Activated T-helper 1 cell treated with anti-CD3 and anti-CD28 coated beads, Interleukin-12 subunit alpha, Interleukin-12 subunit beta, Interleukin-2, Interleukin-4 antibody, amounts not matched to agents 30 ng/mL and 10 ng/mL and 1 ng/mL, durations not matched to agents 14 hours and 24 hours and 36 hours (primary cell): ENCODE measurements around the gene FAM171A1. TPM values are rescaled to one million over a fixed set of nuclear protein-coding genes. Genes with fewer than 3 reads are reported as not detected.
"Not testable (repeated sequence)": the region's sequence is repeated elsewhere in the genome, so short reads cannot be mapped to it uniquely, and the experiment has no call there.

Experiments
- DNase-seq: peaks from one replicate; pipeline ENCODE4 v3.0.0; 2021; ENCODE audit warnings: low spot score
- H3K27ac Mint-ChIP-seq: one replicate; pipeline ENCODE4 v1.8.0; 2021; ENCODE audit warnings: mild to moderate bottlenecking, mixed read lengths
- H3K27me3 Mint-ChIP-seq: one replicate; pipeline ENCODE4 v1.8.0; 2022; ENCODE audit warnings: mild to moderate bottlenecking, moderate library complexity, mixed read lengths; ENCODE audit not compliant: insufficient read depth
- H3K36me3 Mint-ChIP-seq: one replicate; pipeline ENCODE4 v1.8.0; 2021; ENCODE audit warnings: low read depth, mixed read lengths
- H3K4me1 Mint-ChIP-seq: one replicate; pipeline ENCODE4 v1.8.0; 2021; ENCODE audit warnings: low read depth, mixed read lengths
- H3K4me3 Mint-ChIP-seq: one replicate; pipeline ENCODE4 v1.8.0; 2021; ENCODE audit warnings: mild to moderate bottlenecking, moderate library complexity, mixed read lengths
- H3K9me3 Mint-ChIP-seq: one replicate; pipeline ENCODE4 v1.8.0; 2021; ENCODE audit warnings: mixed read lengths
- intact Hi-C: fragments of 100-400 bp; cut with micrococcal nuclease; formaldehyde crosslinking; loops from one replicate; pipeline ENCODE4 v1.15.1; 2024
- total RNA-seq: library from RNA; stranded (reverse); gene quantifications from 2 replicates; pipeline ENCODE4 v1.2.3, GENCODE V29; 2022

FAM171A1 gene
- total RNA-seq, 1 donor from 2014 or later, result 0.96 TPM

- Mint-ChIP-seq H3K36me3 (no peaks in the 10 kb centered on the region), H3K27ac (no peak overlapping the region), H3K9me3 (no peaks in the 10 kb centered on the region), H3K27me3 (peaks cover 6% of the 10 kb centered on the region), H3K4me1 (no peaks in the 10 kb centered on the region), H3K4me3 (no peak overlapping the region)
- intact Hi-C loops, result no loop called here
- DNase-seq, result no peak
Measured at GRCh38 chr10:15333909-15334649, 37.0 kb downstream of the FAM171A1 start.

- DNase-seq, intact Hi-C loops, H3K27me3 Mint-ChIP-seq, H3K36me3 Mint-ChIP-seq, H3K4me1 Mint-ChIP-seq, H3K27ac Mint-ChIP-seq, H3K4me3 Mint-ChIP-seq, H3K9me3 Mint-ChIP-seq: not testable (repeated sequence)
Measured at GRCh38 chr10:15333181-15333580, 37.9 kb downstream of the FAM171A1 start.

- no peaks in the 10 kb centered on the region for H3K27me3 Mint-ChIP-seq
- H3K36me3 Mint-ChIP-seq, result no peaks in the 10 kb centered on the region
- H3K9me3 Mint-ChIP-seq, result no peaks in the 10 kb centered on the region
- intact Hi-C loops, result no loop called here
- H3K4me1 Mint-ChIP-seq, result no peaks in the 10 kb centered on the region
- no peak for DNase-seq
- no peak overlapping the region for H3K27ac Mint-ChIP-seq
- no peak overlapping the region for H3K4me3 Mint-ChIP-seq
Measured at GRCh38 chr10:15331461-15331860, 39.6 kb downstream of the FAM171A1 start.

- H3K9me3 Mint-ChIP-seq, result peaks cover 4% of the 10 kb centered on the region
- H3K27ac Mint-ChIP-seq, result no peak overlapping the region
- H3K4me1 Mint-ChIP-seq, result peaks cover 9% of the 10 kb centered on the region
- H3K36me3 Mint-ChIP-seq, result no peaks in the 10 kb centered on the region
- DNase-seq, result no peak
- no peak overlapping the region for H3K4me3 Mint-ChIP-seq
- H3K27me3 Mint-ChIP-seq, result no peaks in the 10 kb centered on the region
- intact Hi-C loops, result no loop called here
Measured at GRCh38 chr10:15329437-15329836, 41.7 kb downstream of the FAM171A1 start.

DNA sequence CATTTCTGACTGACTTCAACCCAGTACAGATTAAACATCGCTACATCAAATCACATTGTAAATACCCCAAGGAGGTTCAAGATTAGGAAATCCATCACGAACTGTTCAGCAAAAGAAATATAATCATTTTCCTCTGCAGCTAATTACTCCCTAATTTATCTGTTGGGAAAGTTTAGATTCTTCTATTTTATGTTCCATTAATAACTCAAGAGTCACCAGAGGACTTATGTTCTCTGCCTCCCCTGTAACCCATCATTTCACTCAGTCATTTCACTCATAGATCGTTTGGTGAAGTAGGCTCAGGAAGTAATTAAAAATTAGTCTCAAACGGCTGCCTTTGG is 45.2 kb downstream of the FAM171A1 start:
- Mint-ChIP-seq H3K27me3 (peaks cover under 1% of the 10 kb centered on the region), H3K4me1 (peaks cover 11% of the 10 kb centered on the region), H3K27ac (no peak overlapping the region)

DNA sequence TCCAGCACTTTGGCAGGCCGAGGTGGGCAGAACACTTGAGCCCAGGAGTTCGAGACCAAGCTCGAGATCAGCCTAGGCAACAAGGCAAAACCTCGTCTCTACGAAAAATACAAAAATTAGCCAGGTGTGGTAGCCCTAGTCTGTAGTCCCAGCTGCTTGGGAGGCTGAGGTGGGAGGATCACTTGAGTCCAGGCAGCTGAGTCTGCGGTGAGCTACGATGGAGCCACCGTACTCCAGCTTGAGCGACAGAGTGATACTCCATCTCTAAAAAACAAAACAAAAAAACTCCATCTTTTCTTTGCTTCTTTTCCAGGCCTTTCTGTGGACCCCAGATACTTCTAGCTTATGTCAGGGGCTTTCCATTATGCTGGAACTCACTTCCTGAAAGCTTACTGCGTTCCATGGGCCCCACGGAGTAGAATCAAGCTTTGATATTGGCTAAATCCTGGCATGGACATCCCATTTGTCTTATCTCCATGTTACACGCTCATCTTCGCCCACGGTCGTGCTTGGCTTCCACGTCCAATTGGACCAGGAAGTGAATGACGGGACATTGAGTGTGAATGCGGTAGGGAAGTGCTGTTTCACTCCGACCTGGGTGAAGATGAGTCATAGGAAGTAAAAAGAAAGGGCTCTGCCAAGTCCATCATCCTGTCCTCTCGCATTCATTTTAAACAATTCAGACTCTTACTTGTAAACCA is 45.7 kb downstream of the FAM171A1 start:
- H3K9me3 Mint-ChIP-seq, result peaks cover 4% of the 10 kb centered on the region
- H3K4me3 Mint-ChIP-seq, result no peak overlapping the region
- H3K27me3 Mint-ChIP-seq, result peaks cover 2% of the 10 kb centered on the region
- H3K36me3 Mint-ChIP-seq, result no peaks in the 10 kb centered on the region
- no peak for DNase-seq
- intact Hi-C loops, result no loop called here
- H3K4me1 Mint-ChIP-seq, result peaks cover 11% of the 10 kb centered on the region
- H3K27ac Mint-ChIP-seq, result no peak overlapping the region

More for the DNA sequence above, 45.2 kb downstream of the FAM171A1 start:
- Mint-ChIP-seq H3K4me3 (no peak overlapping the region), H3K36me3 (no peaks in the 10 kb centered on the region), H3K9me3 (peaks cover 4% of the 10 kb centered on the region)
- intact Hi-C loops, result no loop called here
- DNase-seq, result no peak

DNA sequence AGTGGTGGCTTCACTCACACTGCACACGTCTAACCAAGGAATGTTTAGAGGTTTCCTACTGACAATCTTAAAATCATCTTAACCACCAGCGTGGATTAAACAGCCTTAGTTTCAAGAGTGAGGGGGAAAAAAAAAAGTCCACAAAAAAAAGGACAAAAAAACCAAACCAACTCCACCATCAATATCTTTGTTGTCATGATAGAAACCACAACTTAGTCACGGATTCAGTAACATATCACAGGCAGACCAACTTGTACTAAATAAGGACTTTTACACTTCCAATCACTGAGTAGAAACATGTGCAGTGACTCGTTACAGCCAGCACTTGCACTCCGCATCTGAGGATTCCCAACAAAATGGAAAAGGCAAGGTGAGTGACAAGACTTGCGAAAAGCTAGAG is 46.5 kb downstream of the FAM171A1 start:
- Mint-ChIP-seq H3K27me3 (peaks cover 5% of the 10 kb centered on the region), H3K36me3 (no peaks in the 10 kb centered on the region), H3K4me1 (peaks cover 11% of the 10 kb centered on the region), H3K4me3 (no peak overlapping the region), H3K27ac (no peak overlapping the region), H3K9me3 (peaks cover 4% of the 10 kb centered on the region)
- no peak for DNase-seq
- intact Hi-C loops, result no loop called here

- Mint-ChIP-seq H3K4me1 (peaks cover 11% of the 10 kb centered on the region), H3K36me3 (no peaks in the 10 kb centered on the region), H3K9me3 (peaks cover 4% of the 10 kb centered on the region), H3K27me3 (peaks cover 5% of the 10 kb centered on the region), H3K4me3 (no peak overlapping the region), H3K27ac (no peak overlapping the region)
- intact Hi-C loops, result no loop called here
- DNase-seq, result no peak
Measured at GRCh38 chr10:15324113-15324512, 47.0 kb downstream of the FAM171A1 start.

DNA sequence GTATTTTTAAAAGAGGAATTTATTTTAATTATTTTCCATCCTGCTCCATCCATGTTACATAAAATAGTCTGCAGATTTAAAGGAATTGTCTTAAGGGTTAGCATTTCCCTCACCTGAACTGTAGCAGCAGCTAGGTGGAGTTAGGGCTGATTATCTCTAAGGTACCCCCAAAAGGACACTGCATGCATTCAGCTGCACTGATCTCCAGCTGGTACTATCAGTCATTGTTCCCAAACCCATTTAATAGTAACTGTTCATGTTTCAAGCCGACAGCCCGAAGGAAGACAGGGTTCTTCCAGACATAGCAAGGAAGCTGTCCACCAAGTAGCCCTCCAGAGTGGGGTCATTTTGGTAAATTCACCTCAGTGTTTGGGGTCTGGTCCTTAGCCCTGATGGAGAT is 48.7 kb downstream of the FAM171A1 start:
- H3K27me3 Mint-ChIP-seq, result peaks cover 7% of the 10 kb centered on the region
- no peak for DNase-seq
- H3K36me3 Mint-ChIP-seq, result no peaks in the 10 kb centered on the region
- peaks cover 4% of the 10 kb centered on the region for H3K9me3 Mint-ChIP-seq
- H3K4me1 Mint-ChIP-seq, result peaks cover 11% of the 10 kb centered on the region
- intact Hi-C loops, result no loop called here
- no peak overlapping the region for H3K4me3 Mint-ChIP-seq
- no peak overlapping the region for H3K27ac Mint-ChIP-seq

DNA sequence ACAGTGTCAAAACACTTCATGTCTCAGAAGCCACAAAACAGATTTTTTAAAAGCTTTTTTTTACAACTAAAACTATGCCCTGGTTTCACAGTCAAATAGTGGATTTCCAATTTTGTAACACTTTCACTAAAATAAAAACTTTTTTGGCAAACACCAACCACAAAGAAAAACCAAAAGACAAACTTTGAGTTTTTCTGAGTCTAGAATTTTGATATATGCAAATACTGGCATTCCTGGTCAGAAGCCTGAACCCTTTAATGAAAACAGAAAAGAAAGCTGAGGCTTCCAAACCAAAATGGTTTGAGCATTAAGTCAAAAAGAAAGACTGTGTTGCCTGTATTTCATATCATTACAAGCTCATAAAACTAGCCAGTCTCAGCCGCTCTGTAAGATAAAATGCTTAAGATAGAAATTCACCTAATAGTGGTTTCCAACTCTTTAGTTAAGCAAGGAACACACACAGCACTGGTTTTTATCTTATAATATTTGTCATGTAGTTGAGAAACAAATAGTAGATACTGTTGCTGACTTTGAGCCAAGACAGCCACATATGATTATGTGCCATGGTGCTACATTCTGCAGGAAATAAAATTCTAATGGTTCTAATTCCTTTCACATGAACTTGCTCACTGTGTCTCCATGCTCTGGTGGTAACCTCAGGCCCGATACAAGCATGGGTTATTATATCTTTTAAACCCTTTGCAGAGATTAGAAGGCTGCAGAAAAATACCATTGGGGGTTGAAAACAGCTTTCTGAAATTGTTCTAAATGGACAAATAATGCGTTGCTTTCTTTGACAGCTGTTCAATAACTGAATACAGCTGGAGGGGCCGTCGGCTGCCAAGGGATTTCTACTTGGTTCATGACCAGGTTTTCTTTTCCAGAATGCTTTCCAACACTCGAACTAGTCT is 49.4 kb downstream of the FAM171A1 start:
- Mint-ChIP-seq H3K27ac (no peak overlapping the region), H3K4me3 (no peak overlapping the region), H3K4me1 (peaks cover 11% of the 10 kb centered on the region), H3K36me3 (no peaks in the 10 kb centered on the region), H3K27me3 (peaks cover 7% of the 10 kb centered on the region), H3K9me3 (peaks cover 4% of the 10 kb centered on the region)
- intact Hi-C loops, result no loop called here
- no peak for DNase-seq

GRCh38 chr10:15320522-15321203 is 50.4 kb downstream of the FAM171A1 start:
- Mint-ChIP-seq H3K27ac (no peak overlapping the region), H3K36me3 (no peaks in the 10 kb centered on the region), H3K4me1 (peaks cover 7% of the 10 kb centered on the region), H3K27me3 (peaks cover 7% of the 10 kb centered on the region), H3K9me3 (no peaks in the 10 kb centered on the region), H3K4me3 (no peak overlapping the region)
- intact Hi-C loops, result no loop called here
- DNase-seq, result no peak

DNA sequence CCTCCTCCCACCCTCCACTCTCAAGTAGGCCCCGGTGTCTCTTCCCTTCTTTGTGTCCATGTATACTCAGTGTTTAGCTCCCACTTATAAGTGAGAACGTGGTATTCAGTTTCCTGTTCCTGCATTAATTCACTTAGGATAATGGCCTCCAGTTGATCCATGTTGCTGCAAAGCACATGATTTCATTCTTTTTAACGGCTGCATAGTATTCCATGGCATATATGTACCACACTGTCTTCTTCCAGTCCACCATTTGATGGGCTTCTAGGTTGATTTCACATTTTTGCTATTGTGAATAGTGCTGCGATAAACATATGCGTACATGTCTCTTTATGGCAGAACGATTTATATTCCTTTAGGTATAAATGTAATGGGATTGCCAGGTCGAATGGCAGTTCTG is 51.0 kb downstream of the FAM171A1 start:
- no peak overlapping the region for H3K27ac Mint-ChIP-seq
- no peaks in the 10 kb centered on the region for H3K36me3 Mint-ChIP-seq
- H3K4me3 Mint-ChIP-seq, result no peak overlapping the region
- no peak for DNase-seq
- H3K9me3 Mint-ChIP-seq, result no peaks in the 10 kb centered on the region
- H3K4me1 Mint-ChIP-seq, result peaks cover 5% of the 10 kb centered on the region
- peaks cover 7% of the 10 kb centered on the region for H3K27me3 Mint-ChIP-seq
- intact Hi-C loops, result no loop called here
